GM12878 (cell line): Measurements from ENCODE around the gene PRDM15. TPM values are rescaled to one million over a fixed set of nuclear protein-coding genes. Genes with fewer than 3 reads are reported as not detected.

ENCODE experiments used
- BMI1 ChIP-seq: fragments of 450-650 bp; IDR thresholded peaks from 2 replicates; pipeline ENCODE4 v1.6.1; 2016; ENCODE audit warnings: mild to moderate bottlenecking, moderate library complexity, borderline replicate concordance
- CBX5 ChIP-seq: sonication (generic); IDR thresholded peaks from 2 replicates; pipeline ENCODE4 v1.6.1; 2016; ENCODE audit warnings: low read depth, moderate library complexity, mild to moderate bottlenecking, inconsistent platforms
- CUX1 ChIP-seq: IDR thresholded peaks from 2 replicates; pipeline ENCODE4 v1.6.1; 2012; ENCODE audit warnings: improper control_type of control experiment, low read depth, low read length; ENCODE audit not compliant: insufficient replicate concordance
- EZH2 ChIP-seq: IDR thresholded peaks from 2 replicates; pipeline ENCODE4 v1.6.1; 2012; ENCODE audit warnings: low read depth, mild to moderate bottlenecking, control low read depth, inconsistent platforms, low read length, borderline replicate concordance; ENCODE audit not compliant: control insufficient read depth
- JUND ChIP-seq: IDR thresholded peaks from 2 replicates; pipeline ENCODE4 v1.6.1; 2012; ENCODE audit warnings: low read depth, mild to moderate bottlenecking, low read length, improper control_type of control experiment, moderate library complexity
- NBN ChIP-seq: fragments of 450-650 bp; IDR thresholded peaks from 2 replicates; pipeline ENCODE4 v1.6.1; 2016
- NFYB ChIP-seq: IDR thresholded peaks from 2 replicates; pipeline ENCODE4 v1.6.1; 2011; ENCODE audit warnings: low read depth, mild to moderate bottlenecking, low read length, improper control_type of control experiment, moderate library complexity; ENCODE audit not compliant: insufficient read depth
- PML ChIP-seq: IDR thresholded peaks from 2 replicates; pipeline ENCODE4 v1.6.1; 2012; ENCODE audit warnings: low read length, inconsistent platforms
- POU2F2 ChIP-seq: IDR thresholded peaks from 3 replicates; pipeline ENCODE4 v1.6.1; 2011; ENCODE audit warnings: low read depth, mild to moderate bottlenecking, low read length, borderline replicate concordance
- RAD51 ChIP-seq: fragments of 450-650 bp; IDR thresholded peaks from 2 replicates; pipeline ENCODE4 v1.6.1; 2016; ENCODE audit warnings: moderate library complexity, mild to moderate bottlenecking, inconsistent platforms
- RUNX3 ChIP-seq: IDR thresholded peaks from 2 replicates; pipeline ENCODE4 v1.6.1; 2012; ENCODE audit warnings: low read length, inconsistent platforms
- SMAD1 ChIP-seq: fragments of 450-650 bp; IDR thresholded peaks from 2 replicates; pipeline ENCODE4 v1.6.1; 2018; ENCODE audit warnings: mild to moderate bottlenecking, low read depth; ENCODE audit not compliant: partially characterized antibody
- SREBF1 ChIP-seq: IDR thresholded peaks from 2 replicates; pipeline ENCODE4 v1.6.1; 2012; ENCODE audit warnings: mild to moderate bottlenecking, low read length
- TAF1 ChIP-seq: IDR thresholded peaks from 2 replicates; pipeline ENCODE4 v1.6.1; 2011; ENCODE audit warnings: mild to moderate bottlenecking, low read depth, low read length, borderline replicate concordance
- TARDBP ChIP-seq: IDR thresholded peaks from 2 replicates; pipeline ENCODE4 v1.6.1; 2016; ENCODE audit warnings: borderline replicate concordance
- TBL1XR1 ChIP-seq: IDR thresholded peaks from 2 replicates; pipeline ENCODE4 v1.6.1; 2012; ENCODE audit warnings: low read depth, low read length, improper control_type of control experiment
- YY1 ChIP-seq: IDR thresholded peaks from 2 replicates; pipeline ENCODE4 v1.6.1; 2011; ENCODE audit warnings: low read depth, mild to moderate bottlenecking, low read length
- ZBED1 ChIP-seq: IDR thresholded peaks from 2 replicates; pipeline ENCODE4 v1.6.1; 2016; ENCODE audit warnings: borderline replicate concordance
- ZBTB4 ChIP-seq: fragments of 450-650 bp; formaldehyde crosslinking; IDR thresholded peaks from 2 replicates; pipeline ENCODE4 v1.4.0; 2022; ENCODE audit warnings: mild to moderate bottlenecking, moderate library complexity
- ZSCAN29 ChIP-seq: fragments of 450-650 bp; IDR thresholded peaks from 2 replicates; pipeline ENCODE4 v1.6.1; 2017; ENCODE audit warnings: mild to moderate bottlenecking, moderate library complexity
- polyA plus RNA-seq, 11 experiments: library from polyadenylated mRNA; depleted of rRNA in 4 of 11; unstranded in 6 of 11; stranded (reverse) in 5 of 11; fragments of >200 nt; fragmentation: Nextera tagmentation in 4 of 11; fragmentation: Illumina TruSeq in 1 of 11; extraction: Ambion mirVana in 4 of 11; extraction: Trizol in 1 of 11; gene quantifications; 1 replicate in 1 of 11; 2 replicates in 10 of 11; pipeline versions ENCODE4 v1.2.1 to v1.2.3, GENCODE V29; 2011 to 2016; ENCODE audit warnings: inconsistent platforms in 2 of 11, missing spikeins in 2 of 11, low read depth in 1 of 11
- total RNA-seq, 4 experiments: library from RNA; depleted of rRNA in 3 of 4; stranded (reverse); fragments of >200 nt in 3 of 4; fragmentation: Illumina TruSeq in 1 of 4; extraction: Trizol in 1 of 4; gene quantifications; 2 replicates each; pipeline versions ENCODE4 v1.2.1 to v1.2.3, GENCODE V29; 2013 to 2021
- TF ChIP-seq, protein P1 (sequence below): fragments of 450-650 bp; IDR thresholded peaks from 2 replicates; pipeline ENCODE4 v1.6.1; 2017; ENCODE audit warnings: mild to moderate bottlenecking

PRDM15 gene
- total and polyA plus RNA-seq, 10 of the 15 experiments (the other 5 are each of a cell fraction or from before 2014, with no cell fraction given): 2.2 to 16.0 (median 8.6) TPM

DNA sequence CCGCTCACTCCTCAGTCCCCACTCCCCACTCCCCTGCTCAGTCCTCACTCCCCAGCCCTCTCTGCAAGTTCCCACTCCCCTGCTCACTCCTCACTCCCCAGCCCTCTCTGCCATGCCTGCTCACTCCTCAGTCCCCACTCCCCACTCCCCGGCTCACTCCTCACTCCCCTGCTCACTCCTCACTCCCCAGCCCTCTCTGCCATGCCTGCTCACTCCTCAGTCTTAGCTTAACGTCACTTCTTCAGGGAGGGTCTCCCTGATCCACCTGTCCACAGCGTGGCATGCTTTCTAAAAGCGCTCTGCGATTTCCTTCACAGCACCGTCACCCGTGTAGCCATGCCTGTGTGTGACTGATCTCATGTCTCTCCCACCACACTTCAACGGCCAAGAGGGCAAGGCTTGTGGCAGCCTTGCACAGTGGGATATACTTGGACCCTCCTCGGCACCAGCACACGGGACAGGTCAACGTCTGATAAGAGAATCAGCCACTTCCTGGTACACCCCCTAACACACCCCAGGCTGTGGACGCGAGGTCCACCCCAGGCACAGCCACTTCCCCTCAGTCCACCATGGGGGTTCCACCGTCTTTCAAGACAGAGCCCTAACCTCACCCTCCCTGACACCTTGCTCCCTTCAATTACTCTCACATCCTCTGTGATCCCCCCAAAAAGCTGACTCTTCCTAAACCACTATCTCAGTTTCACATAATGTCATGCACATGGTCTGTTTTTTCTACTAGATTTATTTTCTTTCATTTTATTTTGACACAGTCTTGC, 14.0 kb downstream of the PRDM15 start (continued):
- no peak; the same call in 1 of the 2 replicates for TF ChIP-seq BMI1
- TF ChIP-seq POU2F2: no peak; the same call in 2 of the 3 replicates
- TF ChIP-seq ZBTB4 (CRISPR knock-in tag): no peak
- TF ChIP-seq ZBED1: 0 out of 2 replicates have a peak, but pooled peaks have one; percentile 77
- TF ChIP-seq ZSCAN29: no peak
- TF ChIP-seq SMAD1: no peak
- TF ChIP-seq EZH2: no peak
- peak; percentile 73; the same call in 1 of the 2 replicates for TF ChIP-seq CBX5
- TF ChIP-seq NBN: peak; percentile 87
- no peak for TF ChIP-seq RAD51
- no peak for TF ChIP-seq JUND
- no peak for TF ChIP-seq SREBF1
- TF ChIP-seq PML: no peak; the same call in 1 of the 2 replicates
- peak; percentile 12 for TF ChIP-seq CUX1
- TF ChIP-seq, protein P1, sequence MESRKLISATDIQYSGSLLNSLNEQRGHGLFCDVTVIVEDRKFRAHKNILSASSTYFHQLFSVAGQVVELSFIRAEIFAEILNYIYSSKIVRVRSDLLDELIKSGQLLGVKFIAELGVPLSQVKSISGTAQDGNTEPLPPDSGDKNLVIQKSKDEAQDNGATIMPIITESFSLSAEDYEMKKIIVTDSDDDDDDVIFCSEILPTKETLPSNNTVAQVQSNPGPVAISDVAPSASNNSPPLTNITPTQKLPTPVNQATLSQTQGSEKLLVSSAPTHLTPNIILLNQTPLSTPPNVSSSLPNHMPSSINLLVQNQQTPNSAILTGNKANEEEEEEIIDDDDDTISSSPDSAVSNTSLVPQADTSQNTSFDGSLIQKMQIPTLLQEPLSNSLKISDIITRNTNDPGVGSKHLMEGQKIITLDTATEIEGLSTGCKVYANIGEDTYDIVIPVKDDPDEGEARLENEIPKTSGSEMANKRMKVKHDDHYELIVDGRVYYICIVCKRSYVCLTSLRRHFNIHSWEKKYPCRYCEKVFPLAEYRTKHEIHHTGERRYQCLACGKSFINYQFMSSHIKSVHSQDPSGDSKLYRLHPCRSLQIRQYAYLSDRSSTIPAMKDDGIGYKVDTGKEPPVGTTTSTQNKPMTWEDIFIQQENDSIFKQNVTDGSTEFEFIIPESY: no peak
- 0 out of 2 replicates have a peak, but pooled peaks have one; percentile 36 for TF ChIP-seq TBL1XR1
- TF ChIP-seq YY1: no peak
- peak; percentile 13; the same call in 1 of the 2 replicates for TF ChIP-seq TARDBP
- TF ChIP-seq RUNX3: peak; percentile 90
- TF ChIP-seq NFYB: no peak
- TF ChIP-seq TAF1: no peak
